Kidney epithelial cell (primary cell): ENCODE measurements around the gene GRIK2. TPM values are rescaled to one million over a fixed set of nuclear protein-coding genes. Genes with fewer than 3 reads are reported as not detected.

Experiments used
- DNase-seq: peaks from one replicate; pipeline ENCODE4 v3.0.0-alpha.2; 2010; ENCODE audit warnings: low read depth
- H3K27me3 ChIP-seq: 2 replicates; pipeline ENCODE4 v1.6.0; 2011; ENCODE audit warnings: low read length; ENCODE audit not compliant: control insufficient read depth, insufficient read depth
- H3K36me3 ChIP-seq: 2 replicates; pipeline ENCODE4 v1.5.1; 2011; ENCODE audit warnings: low read length; ENCODE audit not compliant: control insufficient read depth, insufficient read depth
- H3K4me3 ChIP-seq: 2 replicates; pipeline ENCODE4 v1.5.1; 2011; ENCODE audit warnings: low read depth, mild to moderate bottlenecking, control low read depth, low read length
- total RNA-seq: library from RNA; depleted of rRNA; stranded (reverse); fragments of >200 nt; gene quantifications from 2 replicates; pipeline ENCODE4 v1.2.3, GENCODE V29; 2015
- TF ChIP-seq, protein P1 (sequence below): IDR thresholded peaks from 2 replicates; pipeline ENCODE4 v1.5.1; 2011; ENCODE audit warnings: mild to moderate bottlenecking, moderate library complexity, low read length, control low read depth, inconsistent platforms; ENCODE audit not compliant: insufficient read depth, poor library complexity, severe bottlenecking

The GRIK2 gene
- total RNA-seq, 1 donor from 2014 or later: 0.13 TPM

DNA sequence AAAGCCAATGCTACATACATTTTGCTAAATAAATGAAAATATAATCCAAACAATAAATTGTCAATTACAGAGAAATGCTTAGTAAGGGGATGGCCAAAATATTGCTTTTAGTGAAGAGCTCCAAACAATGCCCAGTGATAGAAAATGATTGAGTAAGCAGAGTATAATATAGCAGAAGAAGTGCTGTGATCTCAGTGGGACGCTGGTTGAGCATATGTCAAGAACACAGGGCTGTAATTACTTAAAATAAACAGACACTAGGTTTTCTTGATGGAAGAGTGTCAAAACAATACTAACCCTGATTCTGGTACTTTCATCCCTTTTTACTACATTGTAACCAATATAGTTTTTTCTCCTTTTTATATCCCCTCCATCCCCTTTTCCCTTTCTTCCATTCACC lies 150.3 kb downstream of the GRIK2 start:
- H3K4me3 ChIP-seq: no peak overlapping the region
- no peaks in the 10 kb centered on the region for H3K27me3 ChIP-seq
- TF ChIP-seq, protein P1, sequence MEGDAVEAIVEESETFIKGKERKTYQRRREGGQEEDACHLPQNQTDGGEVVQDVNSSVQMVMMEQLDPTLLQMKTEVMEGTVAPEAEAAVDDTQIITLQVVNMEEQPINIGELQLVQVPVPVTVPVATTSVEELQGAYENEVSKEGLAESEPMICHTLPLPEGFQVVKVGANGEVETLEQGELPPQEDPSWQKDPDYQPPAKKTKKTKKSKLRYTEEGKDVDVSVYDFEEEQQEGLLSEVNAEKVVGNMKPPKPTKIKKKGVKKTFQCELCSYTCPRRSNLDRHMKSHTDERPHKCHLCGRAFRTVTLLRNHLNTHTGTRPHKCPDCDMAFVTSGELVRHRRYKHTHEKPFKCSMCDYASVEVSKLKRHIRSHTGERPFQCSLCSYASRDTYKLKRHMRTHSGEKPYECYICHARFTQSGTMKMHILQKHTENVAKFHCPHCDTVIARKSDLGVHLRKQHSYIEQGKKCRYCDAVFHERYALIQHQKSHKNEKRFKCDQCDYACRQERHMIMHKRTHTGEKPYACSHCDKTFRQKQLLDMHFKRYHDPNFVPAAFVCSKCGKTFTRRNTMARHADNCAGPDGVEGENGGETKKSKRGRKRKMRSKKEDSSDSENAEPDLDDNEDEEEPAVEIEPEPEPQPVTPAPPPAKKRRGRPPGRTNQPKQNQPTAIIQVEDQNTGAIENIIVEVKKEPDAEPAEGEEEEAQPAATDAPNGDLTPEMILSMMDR: no peak
- H3K36me3 ChIP-seq: no peaks in the 10 kb centered on the region
- DNase-seq: no peak

DNA sequence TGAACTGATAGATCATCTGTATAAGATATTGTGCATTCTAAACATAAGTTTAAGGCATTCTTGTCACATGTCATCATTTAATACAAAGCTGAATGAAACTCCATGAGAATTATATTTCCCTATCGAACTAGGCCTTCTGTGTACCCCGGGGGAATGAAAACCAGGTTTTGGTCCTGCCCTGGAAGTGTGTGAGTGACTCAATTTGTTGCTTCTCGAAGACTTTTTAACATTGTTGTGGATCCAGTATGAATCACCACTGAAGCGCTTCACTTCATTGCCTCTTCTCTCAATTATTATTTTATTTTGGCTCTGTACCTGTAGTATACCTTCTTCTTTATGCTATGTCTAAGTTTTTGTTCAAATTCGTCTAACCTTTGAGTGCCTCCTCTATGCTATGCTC lies 150.8 kb downstream of the GRIK2 start:
- no peaks in the 10 kb centered on the region for H3K27me3 ChIP-seq
- no peaks in the 10 kb centered on the region for H3K36me3 ChIP-seq
- TF ChIP-seq, protein P1: no peak
- DNase-seq: peak; percentile 1
- H3K4me3 ChIP-seq: no peak overlapping the region

DNA sequence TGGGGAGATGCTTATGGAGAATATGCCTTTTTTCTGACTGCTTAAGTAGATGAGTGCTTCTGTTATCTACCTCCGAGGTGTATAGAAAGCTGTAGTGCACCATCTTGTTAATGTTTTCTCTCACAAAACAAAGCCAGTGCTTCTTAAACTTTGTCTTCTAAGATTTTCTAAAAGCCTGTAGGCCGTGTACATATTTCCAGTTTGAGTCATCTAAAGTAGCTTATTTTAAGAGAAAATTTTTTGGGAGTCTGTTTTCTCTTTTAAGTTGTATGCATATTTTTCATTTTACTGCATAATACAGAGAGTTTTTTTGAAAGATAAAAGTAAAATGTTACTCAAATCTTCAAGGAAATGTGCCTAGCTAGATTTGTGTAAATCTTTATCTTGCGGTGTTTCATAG lies 151.7 kb downstream of the GRIK2 start:
- H3K36me3 ChIP-seq: no peaks in the 10 kb centered on the region
- no peak overlapping the region for H3K4me3 ChIP-seq
- DNase-seq: no peak
- no peaks in the 10 kb centered on the region for H3K27me3 ChIP-seq
- TF ChIP-seq, protein P1: no peak

DNA sequence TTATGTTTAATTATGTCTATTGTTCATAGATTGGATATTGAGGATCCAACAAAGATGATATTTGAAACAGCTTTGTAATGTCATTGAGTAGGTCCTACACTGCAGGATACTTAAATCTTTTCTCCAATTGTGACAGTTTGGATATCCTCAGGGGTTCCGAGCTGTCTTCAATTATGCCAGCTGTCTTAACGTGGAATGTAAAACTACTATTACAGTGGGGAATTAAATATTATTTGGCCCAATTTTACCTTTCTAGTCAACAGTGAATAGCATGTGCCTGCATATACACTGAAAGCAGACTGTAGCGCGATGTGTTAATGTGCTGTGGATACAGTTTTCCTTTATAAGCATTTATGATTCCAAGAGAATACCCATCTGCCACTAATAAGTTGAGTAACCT lies 156.9 kb downstream of the GRIK2 start:
- Histone ChIP-seq H3K36me3 (no peaks in the 10 kb centered on the region), H3K27me3 (no peaks in the 10 kb centered on the region), H3K4me3 (no peak overlapping the region)
- TF ChIP-seq, protein P1: no peak
- no peak for DNase-seq

DNA sequence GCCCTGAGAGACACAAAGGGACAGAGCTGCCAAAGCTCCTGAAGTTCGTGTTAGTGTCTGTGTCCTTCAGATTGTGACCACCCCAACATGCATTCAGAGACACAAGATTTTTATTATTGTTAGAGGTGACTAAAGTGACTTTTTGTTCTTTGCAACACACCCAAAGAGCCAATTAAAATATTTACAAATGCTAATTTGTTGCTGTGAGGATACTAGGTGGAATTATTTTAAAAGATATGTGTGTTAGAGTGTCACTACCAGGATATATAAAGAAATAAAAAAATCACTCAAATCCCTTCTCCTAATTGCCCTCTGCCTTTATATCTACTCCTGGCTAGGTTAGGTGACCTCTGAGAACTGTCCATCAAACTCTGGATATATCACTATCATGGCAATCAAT lies 160.7 kb downstream of the GRIK2 start:
- Histone ChIP-seq H3K27me3 (no peaks in the 10 kb centered on the region), H3K36me3 (no peaks in the 10 kb centered on the region), H3K4me3 (no peak overlapping the region)
- no peak for DNase-seq
- TF ChIP-seq, protein P1: no peak

DNA sequence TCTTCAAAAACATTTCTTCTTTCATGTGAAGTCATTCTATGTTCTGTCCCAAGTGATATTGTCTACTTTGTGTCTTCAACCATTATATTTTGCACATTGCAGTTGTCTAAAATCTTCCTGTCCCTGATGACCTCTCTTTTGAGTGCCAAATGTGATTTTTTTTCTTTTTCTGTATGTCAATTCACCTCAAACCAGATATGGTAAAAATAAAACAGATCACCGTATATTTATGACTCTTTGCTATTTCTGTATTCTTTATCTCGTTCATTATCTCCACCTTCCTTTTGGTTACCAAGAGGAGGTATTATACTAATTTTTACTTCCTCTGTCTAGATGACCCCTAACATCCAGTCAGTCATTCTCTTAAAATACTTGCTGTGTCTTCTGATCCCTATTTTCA lies 165.2 kb downstream of the GRIK2 start:
- no peaks in the 10 kb centered on the region for H3K36me3 ChIP-seq
- no peaks in the 10 kb centered on the region for H3K27me3 ChIP-seq
- TF ChIP-seq, protein P1: no peak
- H3K4me3 ChIP-seq: no peak overlapping the region
- no peak for DNase-seq
